Loucy (cell line): ENCODE data around the gene CLECL1.

ENCODE experiments used
- EZH2phosphoT487 ChIP-seq: fragments of 200-600 bp; IDR thresholded peaks from 2 replicates; pipeline ENCODE4 v1.6.1; 2018; ENCODE audit warnings: antibody characterized with exemption, mild to moderate bottlenecking, moderate library complexity, borderline replicate concordance
- TF ChIP-seq, protein P1 (sequence below): fragments of 200-600 bp; sonication (generic); conservative IDR thresholded peaks from 2 replicates; pipeline ENCODE4 v1.5.1; 2014; ENCODE audit warnings: mild to moderate bottlenecking, antibody characterized with exemption, low read length

DNA sequence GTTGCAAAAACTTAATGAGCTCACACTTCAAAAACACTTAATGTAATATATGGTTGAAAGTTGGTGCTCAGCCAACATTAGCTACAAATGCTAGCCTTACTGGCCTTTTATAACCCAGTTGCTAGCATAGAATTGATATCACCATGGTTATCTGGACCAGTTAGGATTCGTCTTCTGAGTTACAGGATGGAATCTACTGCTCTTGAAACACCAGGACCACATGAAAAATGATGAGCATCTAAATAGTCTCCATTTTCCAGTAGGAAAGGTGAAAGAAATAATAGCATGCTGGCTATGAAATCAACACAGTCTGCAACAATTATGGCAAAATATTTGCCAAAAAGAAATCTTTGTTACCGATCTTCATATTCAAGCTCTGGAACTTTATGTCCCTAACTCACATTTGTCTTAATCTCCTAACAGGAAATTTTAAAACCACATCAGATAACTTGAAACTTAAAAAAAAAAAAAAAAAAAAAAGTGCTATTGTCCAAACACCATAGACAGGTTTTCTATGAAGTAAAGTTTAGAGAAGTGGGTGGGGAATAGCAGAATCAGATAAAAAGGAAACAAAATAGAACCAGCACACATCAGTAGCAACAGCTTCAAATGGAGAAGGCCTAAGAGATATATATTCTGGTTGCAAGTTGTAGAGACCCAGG is 40.5 kb upstream of the CLECL1 start:
- TF ChIP-seq, protein P1, sequence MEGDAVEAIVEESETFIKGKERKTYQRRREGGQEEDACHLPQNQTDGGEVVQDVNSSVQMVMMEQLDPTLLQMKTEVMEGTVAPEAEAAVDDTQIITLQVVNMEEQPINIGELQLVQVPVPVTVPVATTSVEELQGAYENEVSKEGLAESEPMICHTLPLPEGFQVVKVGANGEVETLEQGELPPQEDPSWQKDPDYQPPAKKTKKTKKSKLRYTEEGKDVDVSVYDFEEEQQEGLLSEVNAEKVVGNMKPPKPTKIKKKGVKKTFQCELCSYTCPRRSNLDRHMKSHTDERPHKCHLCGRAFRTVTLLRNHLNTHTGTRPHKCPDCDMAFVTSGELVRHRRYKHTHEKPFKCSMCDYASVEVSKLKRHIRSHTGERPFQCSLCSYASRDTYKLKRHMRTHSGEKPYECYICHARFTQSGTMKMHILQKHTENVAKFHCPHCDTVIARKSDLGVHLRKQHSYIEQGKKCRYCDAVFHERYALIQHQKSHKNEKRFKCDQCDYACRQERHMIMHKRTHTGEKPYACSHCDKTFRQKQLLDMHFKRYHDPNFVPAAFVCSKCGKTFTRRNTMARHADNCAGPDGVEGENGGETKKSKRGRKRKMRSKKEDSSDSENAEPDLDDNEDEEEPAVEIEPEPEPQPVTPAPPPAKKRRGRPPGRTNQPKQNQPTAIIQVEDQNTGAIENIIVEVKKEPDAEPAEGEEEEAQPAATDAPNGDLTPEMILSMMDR: no peak
- TF ChIP-seq EZH2phosphoT487: no peak
